Activated CD4-positive, alpha-beta T cell treated with anti-CD3 and anti-CD28 coated beads, Interleukin-2, Interleukin-6, amounts not matched to agents 100 ng/mL and 50 ng/mL, durations not matched to agents 16 hours and 8 hours (primary cell): ENCODE results near the gene GABRB1.
A peak's percentile ranks its signal among the peaks of the same experiment; 100 is the strongest.

ENCODE experiments used
- DNase-seq: peaks from one replicate; pipeline ENCODE4 v3.0.0-alpha.2; 2020

The GABRB1 gene

DNA sequence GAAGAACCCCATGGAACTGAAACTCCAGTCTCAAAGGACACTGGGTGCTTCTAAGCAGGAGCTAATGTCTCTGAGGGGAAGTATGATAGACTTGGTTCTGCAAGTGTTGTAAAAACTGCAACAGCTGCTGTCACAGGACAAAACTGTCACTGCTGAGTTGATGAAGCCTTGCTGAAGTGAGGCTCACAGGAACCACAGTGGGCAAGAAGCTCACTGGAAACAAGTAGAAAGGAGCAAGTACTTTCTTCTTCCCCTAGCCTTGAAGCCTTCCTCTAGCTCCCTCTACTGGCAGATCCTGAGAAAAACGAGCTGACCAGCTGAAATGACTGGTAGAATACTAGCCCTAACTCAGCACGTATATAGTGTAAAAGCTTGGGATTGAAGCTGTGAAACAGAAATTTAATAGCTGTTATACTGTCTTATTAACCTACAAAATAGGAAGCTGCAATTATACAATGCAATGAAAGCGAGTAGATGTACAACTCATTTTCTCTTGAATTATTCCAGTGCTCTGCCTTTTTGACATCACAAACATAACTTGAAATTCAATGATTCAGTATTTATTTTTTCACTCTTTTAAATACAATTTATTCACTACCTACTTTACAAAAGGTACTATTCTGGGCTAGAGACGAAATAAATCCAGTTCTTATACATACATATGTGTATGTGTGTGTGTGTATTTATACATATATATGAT is 91.4 kb downstream of the GABRB1 start:
- peak; percentile 81 for DNase-seq

DNA sequence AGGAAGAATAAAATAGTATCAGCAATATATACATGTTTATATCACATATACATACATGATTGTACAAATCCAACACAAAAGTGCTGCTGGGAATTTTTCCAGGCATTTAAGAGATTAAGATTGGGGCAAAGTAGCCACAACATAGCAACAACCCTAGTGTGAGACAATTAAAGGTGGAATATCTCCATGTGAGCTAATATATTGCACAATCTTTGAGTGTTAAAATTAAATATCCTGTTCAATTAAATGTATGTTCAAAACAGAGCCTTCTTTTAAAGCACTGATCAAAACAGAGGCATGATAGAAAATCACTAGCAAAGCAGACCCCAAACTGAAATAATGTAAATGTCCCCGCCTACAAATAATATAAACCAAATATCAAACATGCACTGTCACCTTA is 97.6 kb downstream of the GABRB1 start:
- no peak for DNase-seq

DNA sequence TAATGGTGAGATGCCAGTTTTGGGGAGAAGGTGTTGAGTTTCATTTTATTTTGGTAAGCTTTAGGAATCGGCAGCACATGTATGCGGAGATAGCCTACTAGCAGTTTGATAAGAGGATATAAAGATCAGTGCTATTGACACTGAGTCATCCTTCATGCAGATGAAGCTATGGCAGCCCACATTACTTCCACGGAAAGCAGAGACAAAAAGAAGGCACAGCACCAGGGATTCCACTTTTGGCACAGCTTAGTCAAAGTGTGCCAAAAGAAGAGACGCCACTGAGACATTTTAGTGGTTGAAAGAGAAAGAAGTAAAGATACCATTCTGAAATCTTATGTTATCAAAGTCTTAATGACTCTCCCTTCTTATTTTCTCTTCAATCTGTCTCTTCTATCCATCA is 103.8 kb downstream of the GABRB1 start:
- no peak for DNase-seq

DNA sequence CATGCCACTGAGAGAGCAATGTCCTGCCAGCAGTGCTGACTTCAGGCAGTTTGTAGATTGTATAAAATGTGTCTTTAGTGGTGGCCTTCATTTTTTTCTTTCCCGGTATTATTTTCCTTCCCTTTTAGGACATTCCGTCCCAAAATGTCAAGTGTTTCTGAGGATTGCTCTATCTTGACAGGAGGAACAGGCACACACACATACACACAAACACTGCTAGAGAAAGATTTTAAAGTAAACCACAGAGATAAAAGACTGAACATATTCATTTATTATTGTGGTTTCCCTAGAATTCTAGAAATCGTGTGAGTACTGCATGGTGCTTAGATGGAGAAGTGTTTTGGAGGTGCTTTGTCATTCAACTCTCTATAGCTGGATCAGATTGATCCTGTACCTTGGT is 111.9 kb downstream of the GABRB1 start:
- DNase-seq: no peak

DNA sequence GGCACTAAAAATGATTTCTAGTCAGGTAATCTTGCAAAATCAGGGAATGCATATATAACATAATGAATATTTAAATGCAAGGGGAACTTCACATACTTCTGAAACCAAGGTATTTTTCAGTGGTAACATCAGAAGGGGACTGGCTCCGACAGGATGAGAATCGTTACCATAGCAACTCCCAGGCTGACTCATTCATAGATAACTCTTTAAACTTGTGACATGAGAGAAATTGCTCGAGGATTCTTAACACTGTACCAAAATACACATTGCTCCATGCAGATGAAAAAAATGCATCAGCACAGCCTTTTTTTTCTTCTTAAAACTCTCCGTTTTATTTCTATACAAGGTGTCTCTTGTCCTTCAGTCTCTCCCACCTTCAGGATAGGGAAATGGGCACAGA is 114.3 kb downstream of the GABRB1 start:
- DNase-seq: peak; percentile 60

DNA sequence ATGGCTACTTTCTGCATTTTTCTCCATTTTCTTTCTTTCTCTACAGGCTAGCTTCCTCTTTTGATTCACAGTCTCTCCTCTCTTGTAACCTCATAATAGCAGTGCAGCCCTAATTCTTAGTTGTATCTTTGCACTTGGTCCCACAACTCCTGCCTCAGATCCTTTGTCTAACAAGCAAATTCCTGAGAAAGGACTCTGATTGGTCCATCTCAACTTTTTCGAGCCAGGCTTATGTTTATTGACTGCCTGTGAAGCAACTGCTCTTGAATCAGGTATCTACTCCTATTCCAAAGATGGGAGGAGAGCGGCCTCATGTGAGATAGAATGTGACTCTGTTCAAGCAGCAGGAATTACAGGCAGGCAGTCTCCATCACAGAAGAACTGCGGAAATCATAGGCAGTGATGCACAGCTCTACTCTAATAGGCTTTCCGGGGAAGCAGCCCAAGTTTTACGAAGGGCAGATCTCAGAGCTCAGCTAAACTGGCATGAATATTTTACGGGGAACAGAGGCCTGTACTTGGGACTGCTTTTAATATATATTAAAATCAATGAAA is 123.5 kb downstream of the GABRB1 start:
- DNase-seq: no peak

DNA sequence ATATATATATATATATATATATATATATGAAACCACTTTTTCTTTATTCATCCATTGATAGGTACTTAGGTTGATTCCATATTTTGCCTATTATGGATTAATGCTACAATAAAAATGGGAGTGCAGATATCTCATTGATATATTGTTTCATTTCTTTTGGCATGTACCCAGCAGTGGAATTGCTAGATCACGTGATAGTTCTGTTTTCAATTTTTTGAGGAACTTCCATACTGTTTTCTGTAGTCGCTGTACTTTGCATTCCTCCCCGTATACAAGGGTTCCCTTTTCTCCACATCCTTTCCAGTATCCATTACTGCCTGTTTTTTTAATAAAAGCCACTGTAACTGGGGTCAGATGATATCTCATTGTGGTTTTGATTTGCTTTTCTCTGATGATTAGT is 124.6 kb downstream of the GABRB1 start:
- no peak for DNase-seq

DNA sequence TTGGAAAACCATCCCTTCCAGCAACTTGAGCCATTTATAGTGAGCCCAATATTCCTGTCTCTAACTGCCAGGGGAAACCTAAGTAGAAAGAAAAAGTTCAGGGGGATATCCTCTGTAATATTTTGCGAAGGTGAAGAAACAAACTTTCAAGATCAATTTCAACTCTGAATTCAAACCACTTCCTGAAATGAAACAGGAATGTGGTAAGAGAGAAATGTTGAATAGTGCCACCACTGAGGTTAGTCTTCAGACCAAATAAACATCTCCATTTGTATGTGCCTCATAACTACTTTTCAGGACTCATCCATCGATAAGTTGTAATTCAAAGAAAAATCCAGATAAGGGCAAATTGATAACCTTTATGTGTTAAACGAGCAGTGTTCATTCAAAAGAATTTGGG is 128.7 kb downstream of the GABRB1 start:
- no peak for DNase-seq

DNA sequence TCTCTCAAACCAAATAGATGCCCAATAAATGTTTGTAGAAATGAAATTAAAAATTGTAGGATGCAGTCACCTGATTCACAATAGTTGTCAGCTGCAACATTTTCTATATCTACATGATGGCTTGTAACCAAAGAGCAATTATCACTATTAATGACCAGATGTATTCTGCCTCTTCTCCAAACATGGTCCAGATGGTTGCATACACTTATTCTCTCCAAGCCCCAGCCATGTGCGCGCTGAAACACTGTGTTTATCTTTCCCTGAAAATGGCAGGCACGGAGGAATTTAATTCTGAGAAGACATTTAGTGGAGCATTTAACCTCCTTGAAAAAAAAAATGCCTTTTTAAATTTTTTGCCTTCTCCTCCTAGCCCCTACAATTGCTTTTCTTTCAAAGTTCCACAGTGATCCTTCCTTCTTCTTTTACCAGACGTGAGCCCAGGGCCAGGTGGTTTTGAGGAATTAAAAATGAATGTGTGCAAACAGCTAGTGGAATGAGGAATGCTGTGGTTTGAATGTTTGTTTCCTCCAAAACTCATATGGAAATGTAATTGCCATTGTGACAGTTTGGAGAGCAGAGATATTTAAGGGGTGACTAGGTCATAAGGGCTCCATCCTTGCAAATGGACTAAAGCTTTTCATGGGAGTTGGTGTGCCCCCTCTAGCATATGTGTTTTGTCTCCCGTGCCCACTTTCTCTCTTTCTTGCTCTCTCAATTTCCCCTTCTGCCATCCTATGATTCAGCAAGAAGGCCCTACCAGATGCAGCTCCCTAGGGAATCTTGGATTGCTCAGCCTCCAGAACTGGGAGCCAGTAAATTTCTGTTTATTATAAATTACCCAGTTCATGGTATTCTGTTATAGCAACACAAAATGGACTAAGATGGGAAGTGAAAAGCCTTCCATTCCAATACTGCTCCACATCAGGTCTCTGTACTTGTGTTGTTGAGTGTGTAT is 136.0 kb downstream of the GABRB1 start:
- DNase-seq: no peak

DNA sequence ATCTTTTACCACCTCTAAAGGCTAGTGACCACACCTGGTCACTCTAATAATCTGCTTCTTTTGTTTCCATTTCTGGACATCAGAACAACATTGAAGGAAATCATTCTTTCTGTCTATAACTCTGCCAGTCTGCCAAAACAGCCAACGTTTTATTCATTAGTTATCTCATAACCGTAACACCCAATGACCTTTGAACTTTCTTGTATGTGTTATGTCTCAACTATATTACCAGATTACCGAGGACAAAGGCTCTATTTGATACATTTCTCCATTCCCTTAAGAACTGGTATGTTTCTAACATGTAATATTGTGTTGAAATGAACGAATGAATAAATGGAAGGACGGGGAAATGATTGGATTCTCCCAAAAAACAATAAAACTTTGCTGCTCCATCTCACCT is 152.7 kb downstream of the GABRB1 start:
- no peak for DNase-seq

DNA sequence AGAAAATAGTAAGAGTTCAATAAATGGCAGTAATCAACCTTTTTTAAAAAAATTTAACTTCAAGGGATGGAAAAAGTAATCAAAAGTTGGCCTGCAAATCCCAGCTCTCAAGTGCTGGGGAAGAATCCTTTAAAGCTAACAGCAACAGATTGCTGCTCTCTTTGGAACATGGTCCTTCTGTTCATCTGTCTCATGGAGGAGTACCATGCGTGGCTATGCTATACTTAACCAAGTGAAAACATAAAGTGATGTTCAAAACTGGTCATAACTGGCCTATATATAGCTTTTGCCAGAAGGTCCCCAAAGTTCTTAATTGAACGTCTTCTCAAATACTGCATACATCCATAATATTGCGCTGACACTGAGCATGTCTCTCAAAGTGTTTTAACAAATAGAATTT is 154.4 kb downstream of the GABRB1 start:
- DNase-seq: no peak

DNA sequence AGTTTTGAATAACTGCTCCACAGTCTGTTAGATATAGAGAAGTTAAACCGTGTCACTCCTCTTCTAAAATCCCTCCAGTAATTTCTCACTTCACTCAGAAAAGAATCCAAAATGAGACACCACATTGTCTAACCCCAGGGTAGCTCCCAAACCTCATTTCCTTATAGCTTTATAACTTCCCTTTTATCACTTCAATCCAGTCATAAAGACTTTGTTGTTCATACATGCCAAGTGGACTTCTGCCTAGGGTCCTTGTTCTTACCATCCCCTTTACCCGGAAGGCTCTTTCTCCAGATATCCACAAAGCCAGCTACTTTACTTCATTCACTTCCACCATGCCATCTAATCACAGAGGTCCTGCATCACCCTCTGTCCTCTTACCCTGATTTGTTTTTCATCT is 156.2 kb downstream of the GABRB1 start:
- no peak for DNase-seq

DNA sequence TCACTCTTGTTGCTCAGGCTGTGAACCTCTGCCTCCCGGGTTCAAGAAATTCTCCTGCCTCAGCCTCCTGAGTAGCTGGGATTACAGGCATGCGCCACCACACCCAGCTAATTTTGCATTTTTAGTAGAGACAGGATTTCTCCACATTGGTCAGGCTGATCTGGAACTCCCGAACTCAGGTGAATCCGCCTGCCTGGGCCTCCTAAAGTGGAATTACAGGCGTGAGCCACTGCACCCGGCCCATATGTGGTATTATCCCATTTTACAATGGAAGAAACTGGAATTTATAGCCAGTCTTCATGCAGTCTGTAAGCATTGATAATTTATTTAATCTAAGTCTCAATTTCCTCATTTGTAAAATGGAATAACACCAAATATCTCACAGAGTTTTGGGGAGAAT is 161.8 kb downstream of the GABRB1 start:
- DNase-seq: no peak

DNA sequence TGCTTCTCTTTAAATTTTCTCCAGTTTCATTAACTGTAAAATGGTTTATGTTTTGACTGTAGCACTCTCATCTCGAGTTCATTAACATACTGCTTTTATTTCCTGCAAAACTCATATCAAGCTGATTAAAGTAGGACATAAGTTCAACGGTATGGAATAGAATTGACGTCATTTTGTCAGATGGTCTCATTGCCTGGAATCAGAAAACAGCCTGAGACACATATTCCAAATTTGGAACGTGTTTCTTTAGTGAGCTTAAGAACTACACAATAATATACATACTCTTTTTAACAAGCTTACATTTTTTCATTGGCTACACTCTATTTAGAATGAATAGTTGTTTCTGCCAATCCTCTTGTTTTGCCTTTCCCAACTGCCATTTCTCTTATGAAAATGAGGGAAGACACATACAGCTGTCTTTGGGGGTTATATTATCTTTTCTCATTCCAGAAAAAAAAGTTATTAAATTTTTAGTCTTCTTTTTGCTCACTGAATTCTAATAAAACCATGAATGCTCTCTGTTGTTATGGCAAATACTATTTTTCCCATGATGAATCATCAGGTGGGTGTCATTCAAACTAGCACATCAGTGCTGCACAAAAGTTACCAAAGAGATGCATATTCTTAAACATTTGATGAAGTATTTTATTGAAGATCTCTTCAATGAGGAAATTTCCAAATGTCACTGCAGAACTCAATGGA is 162.8 kb downstream of the GABRB1 start:
- DNase-seq: no peak

DNA sequence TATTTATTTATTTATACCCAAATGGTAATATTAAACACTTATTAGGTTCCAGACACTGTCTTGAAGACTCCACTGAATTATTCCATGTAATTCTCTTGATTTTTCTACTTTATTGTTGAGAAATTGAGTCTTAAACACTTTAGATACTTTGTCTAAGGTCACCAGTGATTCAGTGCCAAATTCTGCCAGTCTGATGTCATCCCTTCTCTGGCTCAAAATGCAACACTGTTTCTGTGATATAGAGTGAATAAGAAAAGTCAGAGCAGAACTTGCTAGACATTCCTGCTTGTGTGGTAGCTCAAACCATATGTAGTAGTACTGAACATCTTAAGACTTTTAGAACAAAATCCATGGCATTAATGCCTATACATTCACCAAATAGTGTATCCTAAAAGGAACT is 164.3 kb downstream of the GABRB1 start:
- no peak for DNase-seq

DNA sequence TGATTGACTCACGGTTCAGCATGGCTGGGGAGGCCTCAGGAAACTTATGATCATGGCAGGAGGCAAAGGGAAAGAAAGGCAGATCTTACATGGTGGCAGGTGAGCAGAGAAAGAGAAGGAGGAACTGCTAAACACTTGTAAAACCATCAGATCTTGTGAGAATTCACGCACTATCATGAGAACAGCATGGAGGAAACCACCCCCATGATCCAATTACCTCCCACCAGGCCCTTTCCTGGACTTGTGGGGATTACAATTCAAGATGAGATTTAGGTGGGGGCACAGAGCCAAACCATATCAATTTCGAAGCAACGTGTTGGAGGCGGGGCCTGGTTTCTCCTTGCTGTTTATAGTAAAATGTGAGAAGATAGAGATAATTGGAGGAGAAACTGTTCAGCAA is 167.4 kb downstream of the GABRB1 start:
- DNase-seq: no peak

DNA sequence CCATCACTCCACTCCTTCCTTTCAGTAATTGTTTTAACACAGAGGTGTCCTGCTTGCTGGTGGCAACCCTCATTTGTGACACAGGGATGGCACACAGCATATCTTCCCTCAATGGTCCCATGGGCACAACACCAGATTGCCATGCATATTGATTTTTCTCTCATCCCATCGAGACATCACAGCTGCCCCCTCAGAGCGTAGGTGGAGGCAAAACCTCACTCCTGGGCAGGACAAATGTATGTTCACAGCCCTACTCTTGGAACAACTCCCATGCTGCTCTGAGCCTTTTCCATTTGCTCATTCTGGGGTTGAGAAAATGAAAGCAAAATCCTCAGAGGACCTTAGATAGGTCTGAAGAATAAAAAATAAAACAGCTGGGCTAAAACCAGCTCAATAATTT is 172.2 kb downstream of the GABRB1 start:
- no peak for DNase-seq

DNA sequence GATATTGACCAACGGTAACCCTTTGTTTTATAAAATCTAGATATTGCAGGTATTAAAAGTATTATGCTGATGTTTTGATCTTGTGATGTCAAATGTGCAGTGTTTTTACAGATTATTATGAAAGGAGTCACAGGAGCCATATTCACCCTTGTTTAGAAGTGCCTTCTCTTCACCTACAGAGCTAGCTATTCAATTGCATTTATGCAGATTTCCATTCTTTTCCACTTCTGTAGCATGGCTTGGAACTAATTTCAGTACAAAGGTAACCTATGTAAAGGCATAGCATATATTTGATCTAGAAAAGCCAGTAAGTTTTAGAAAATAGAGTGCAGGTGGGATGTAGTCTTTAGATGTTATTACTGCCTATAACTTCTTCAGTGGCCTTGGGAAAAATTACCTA is 176.2 kb downstream of the GABRB1 start:
- DNase-seq: no peak

DNA sequence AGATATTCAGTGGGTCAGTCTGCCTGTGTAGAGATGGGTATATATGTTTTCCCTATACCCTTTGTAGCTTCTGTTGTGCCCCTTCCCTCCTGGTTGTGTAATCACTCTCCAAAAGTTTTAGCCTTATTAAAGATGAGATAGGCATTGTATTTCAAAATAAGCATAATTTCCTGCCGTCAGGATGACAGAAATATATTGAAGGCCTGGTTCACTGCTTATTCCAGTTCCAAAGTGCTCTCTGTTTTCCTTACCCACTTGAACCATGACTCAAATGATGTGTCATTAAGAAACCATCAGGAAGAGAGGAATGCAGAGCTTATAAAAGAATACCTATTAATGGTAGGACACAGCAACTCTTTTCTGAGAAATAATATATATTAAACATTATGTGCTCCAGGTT is 178.5 kb downstream of the GABRB1 start:
- no peak for DNase-seq

DNA sequence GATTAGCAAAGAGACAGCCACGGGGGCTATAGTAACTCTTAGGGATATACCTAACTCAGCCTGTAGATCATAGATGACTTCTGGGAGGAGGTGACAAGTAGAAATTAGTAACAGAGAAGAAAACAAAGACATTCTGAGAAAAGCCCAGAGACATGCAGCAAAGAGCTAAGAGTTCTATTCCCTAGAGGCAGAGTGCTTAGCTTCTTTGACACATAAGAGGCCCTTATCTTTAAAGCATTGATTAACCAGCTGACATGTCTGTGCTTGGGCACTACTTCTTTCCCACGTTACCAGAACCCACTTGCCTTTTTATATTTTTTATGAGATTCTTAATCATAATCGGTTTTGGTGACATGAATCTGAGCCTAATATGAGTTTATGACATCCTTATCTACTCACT is 179.5 kb downstream of the GABRB1 start:
- DNase-seq: no peak

DNA sequence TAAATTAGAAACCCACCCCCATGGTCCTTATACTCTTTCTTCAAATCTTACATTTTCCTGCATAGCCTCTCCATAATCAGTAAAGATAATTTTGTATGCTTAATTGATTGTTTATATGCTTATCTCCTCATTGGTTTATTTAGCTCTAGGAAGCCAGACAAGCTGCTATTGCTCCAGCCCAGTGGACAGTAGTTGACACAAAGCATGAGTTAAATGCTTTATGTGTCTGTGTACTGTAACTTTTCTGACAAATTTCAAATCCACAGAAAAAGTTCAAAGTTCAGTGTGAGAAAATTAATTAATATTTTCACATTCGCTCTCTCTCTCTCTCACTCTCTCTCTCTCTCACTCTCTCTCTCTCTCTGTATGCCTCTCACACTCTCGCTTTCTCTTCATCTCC is 181.7 kb downstream of the GABRB1 start:
- DNase-seq: no peak

DNA sequence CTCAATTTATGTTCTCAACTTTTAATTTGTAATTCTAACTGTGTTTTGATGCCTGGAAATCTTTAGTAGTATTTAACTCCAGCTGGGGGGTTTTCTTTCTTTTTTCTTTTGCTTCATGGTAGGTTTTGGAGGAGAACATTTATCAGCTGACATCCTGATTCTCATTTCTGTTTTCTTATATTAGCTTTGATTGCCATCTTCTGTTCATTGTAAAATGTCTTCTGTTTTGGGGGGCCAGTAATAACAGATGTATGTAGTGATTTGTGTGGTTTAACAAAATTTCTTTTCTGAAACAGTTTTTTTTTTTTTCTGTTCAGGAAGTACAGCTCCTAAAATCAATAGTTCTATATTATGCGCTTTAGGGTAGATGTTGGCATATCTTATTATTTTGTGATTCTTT is 182.2 kb downstream of the GABRB1 start:
- DNase-seq: no peak

DNA sequence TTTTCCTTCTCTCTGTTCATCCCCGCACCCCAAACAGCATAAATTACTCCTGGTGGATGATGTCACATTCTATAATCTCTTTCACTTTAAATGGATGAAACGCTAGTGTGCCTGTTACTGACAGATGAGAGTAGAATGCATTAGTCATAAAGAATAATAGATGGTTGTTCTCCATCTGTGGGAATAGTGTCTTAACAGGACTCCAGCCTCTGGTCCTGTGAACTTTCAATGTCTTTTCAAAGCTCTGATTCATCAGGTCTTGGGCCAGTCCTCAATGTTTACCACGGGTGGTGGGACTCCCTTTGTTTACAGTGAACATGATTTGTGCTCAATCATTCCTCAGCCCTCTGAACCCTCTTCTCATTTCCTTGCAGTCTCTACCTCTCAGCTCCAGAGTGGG is 182.6 kb downstream of the GABRB1 start:
- DNase-seq: no peak

DNA sequence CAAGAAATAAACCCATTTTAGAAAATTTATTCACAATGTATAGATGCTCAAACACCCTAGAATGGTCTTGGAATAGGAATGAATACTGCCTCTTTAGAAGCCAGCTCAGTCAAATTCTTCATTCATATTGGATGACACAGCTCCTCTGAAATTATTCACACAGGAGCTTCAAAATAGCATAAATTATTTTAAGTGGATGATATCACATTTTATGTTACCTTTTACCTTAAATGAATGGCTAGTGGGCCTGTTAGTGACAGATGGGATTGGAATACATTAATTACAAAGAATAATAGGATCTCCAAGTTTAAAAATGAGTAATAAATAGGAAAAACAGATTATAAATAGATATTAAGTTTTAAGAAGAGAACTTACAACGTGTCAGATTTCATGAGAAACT is 184.4 kb downstream of the GABRB1 start:
- DNase-seq: no peak
